Nephron progenitor cell (in vitro differentiated cells): ENCODE results near the gene PARP14.
"Not testable (repeated sequence)": the region's sequence is repeated elsewhere in the genome, so short reads cannot be mapped to it uniquely, and the experiment has no call there.

ENCODE experiments used
- DNase-seq: peaks from one replicate; pipeline ENCODE4 v3.0.0; 2021
- H3K27ac Mint-ChIP-seq: 2 replicates; pipeline ENCODE4 v1.8.0; 2021; ENCODE audit warnings: mild to moderate bottlenecking, moderate library complexity, mixed read lengths
- H3K27me3 Mint-ChIP-seq: 2 replicates; pipeline ENCODE4 v1.8.0; 2021; ENCODE audit warnings: mild to moderate bottlenecking, low read depth, mixed read lengths; ENCODE audit not compliant: poor library complexity
- H3K36me3 Mint-ChIP-seq: 2 replicates; pipeline ENCODE4 v1.8.0; 2021; ENCODE audit warnings: low read depth, mixed read lengths
- H3K4me1 Mint-ChIP-seq: 2 replicates; pipeline ENCODE4 v1.8.0; 2021; ENCODE audit warnings: mixed read lengths
- H3K4me3 Mint-ChIP-seq: 2 replicates; pipeline ENCODE4 v1.8.0; 2021; ENCODE audit warnings: mild to moderate bottlenecking, moderate library complexity, mixed read lengths
- H3K9me3 Mint-ChIP-seq: 2 replicates; pipeline ENCODE4 v1.8.0; 2021; ENCODE audit warnings: mild to moderate bottlenecking, moderate library complexity, mixed read lengths
- CTCF ChIP-seq: fragments of 200-600 bp; sonication (generic); IDR thresholded peaks from 2 replicates; pipeline ENCODE4 v1.5.0; 2021; ENCODE audit warnings: antibody characterized with exemption

Gene PARP14

GRCh38 chr3:122646146-122646988 lies 34.3 kb upstream of the PARP14 start:
- peaks cover 12% of the 10 kb centered on the region for H3K4me1 Mint-ChIP-seq
- no peak for TF ChIP-seq CTCF
- H3K27ac Mint-ChIP-seq = no peak overlapping the region
- peaks cover 4% of the 10 kb centered on the region for H3K9me3 Mint-ChIP-seq
- no peak overlapping the region for H3K4me3 Mint-ChIP-seq
- no peaks in the 10 kb centered on the region for H3K36me3 Mint-ChIP-seq
- no peak for DNase-seq
- peaks cover 4% of the 10 kb centered on the region for H3K27me3 Mint-ChIP-seq

GRCh38 chr3:122651233-122651907 lies 29.3 kb upstream of the PARP14 start:
- not testable (repeated sequence) for H3K27ac Mint-ChIP-seq, H3K4me3 Mint-ChIP-seq, H3K27me3 Mint-ChIP-seq, DNase-seq, H3K4me1 Mint-ChIP-seq, H3K36me3 Mint-ChIP-seq
- peaks cover 23% of the 10 kb centered on the region for H3K9me3 Mint-ChIP-seq

- not testable (repeated sequence) for H3K27ac Mint-ChIP-seq, H3K4me1 Mint-ChIP-seq, H3K27me3 Mint-ChIP-seq, DNase-seq, H3K4me3 Mint-ChIP-seq, H3K36me3 Mint-ChIP-seq
- peaks cover 23% of the 10 kb centered on the region for H3K9me3 Mint-ChIP-seq
Observed at GRCh38 chr3:122651962-122652361, 28.7 kb upstream of the PARP14 start.

- H3K27me3 Mint-ChIP-seq, H3K4me3 Mint-ChIP-seq, DNase-seq, H3K27ac Mint-ChIP-seq, H3K4me1 Mint-ChIP-seq, H3K36me3 Mint-ChIP-seq: not testable (repeated sequence)
- peaks cover 20% of the 10 kb centered on the region for H3K9me3 Mint-ChIP-seq
Observed at GRCh38 chr3:122658336-122658735, 22.3 kb upstream of the PARP14 start.

GRCh38 chr3:122660297-122660974 lies 20.2 kb upstream of the PARP14 start:
- peaks cover 14% of the 10 kb centered on the region for H3K9me3 Mint-ChIP-seq
- no peak for DNase-seq
- peaks cover 5% of the 10 kb centered on the region for H3K27me3 Mint-ChIP-seq
- peaks cover 7% of the 10 kb centered on the region for H3K36me3 Mint-ChIP-seq
- no peak overlapping the region for H3K27ac Mint-ChIP-seq
- H3K4me1 Mint-ChIP-seq = peaks cover 24% of the 10 kb centered on the region
- H3K4me3 Mint-ChIP-seq = no peak overlapping the region
- no peak for TF ChIP-seq CTCF

GRCh38 chr3:122661633-122662032 lies 19.0 kb upstream of the PARP14 start:
- Mint-ChIP-seq H3K27me3 (peaks cover 5% of the 10 kb centered on the region), H3K9me3 (peaks cover 14% of the 10 kb centered on the region), H3K4me1 (peaks cover 30% of the 10 kb centered on the region), H3K36me3 (peaks cover 7% of the 10 kb centered on the region), H3K27ac (no peak overlapping the region), H3K4me3 (no peak overlapping the region)
- no peak for TF ChIP-seq CTCF
- no peak for DNase-seq

- H3K27ac Mint-ChIP-seq = no peak overlapping the region
- H3K9me3 Mint-ChIP-seq = peaks cover 14% of the 10 kb centered on the region
- H3K4me1 Mint-ChIP-seq = peaks cover 30% of the 10 kb centered on the region
- no peak overlapping the region for H3K4me3 Mint-ChIP-seq
- peaks cover 5% of the 10 kb centered on the region for H3K27me3 Mint-ChIP-seq
- DNase-seq = no peak
- peaks cover 7% of the 10 kb centered on the region for H3K36me3 Mint-ChIP-seq
- TF ChIP-seq CTCF = no peak
Observed at GRCh38 chr3:122662505-122662904, 18.1 kb upstream of the PARP14 start.
